ENCODE results near the gene POLR1E.

Gene POLR1E

DNA sequence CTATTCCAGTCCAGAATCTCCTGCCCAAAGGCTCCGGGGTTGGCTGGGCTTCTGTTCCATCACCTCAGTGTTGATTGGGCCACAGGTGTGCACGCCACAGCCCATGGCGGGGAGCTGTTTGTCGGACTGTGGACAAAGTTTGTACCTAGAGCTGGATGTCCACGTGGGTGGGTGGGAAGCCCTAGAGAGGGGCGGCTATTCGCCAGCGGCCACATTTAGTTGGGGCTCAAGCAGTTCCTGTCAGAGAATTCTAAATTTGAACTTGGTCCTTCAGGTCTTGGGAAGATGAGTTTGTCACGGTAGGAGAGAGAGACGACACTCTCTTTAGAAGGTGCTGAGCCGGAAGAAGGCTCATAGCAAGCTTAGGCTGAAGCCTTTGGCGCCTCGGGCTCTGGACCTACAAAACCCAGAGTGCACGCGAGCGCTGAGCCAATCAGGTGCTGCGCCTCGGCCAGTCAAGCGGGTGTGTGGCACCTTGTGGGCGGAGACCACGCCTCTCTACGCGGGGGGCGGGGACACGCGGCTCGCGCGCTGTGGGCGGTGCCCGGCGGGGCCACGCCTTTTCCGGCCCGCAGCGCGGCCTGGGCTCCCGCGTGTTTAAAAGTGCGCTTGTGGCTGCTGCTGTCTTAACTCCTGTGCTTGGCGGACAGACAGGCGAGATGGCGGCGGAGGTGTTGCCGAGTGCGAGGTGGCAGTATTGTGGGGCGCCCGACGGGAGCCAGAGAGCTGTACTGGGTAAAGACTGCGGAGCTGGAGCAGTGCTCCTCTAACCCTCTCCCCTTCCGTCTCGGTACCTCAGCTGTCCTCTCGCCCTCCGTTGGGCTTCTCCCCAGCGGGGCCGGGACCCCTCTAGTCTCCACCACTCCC lies at the start of gene POLR1E:
TSS of gene POLR1E (plus strand) at position 560 of the 867 bp plus-strand sequence. CDS start at position 660, 100 bp downstream.
- peak; percentile 67 to 95 for DNase-seq

- DNase-seq, result no peak
Measured at GRCh38 chr9:37436540-37436939, 49.2 kb upstream of the POLR1E start.

- no peak for DNase-seq
Measured at GRCh38 chr9:37437010-37437409, 48.7 kb upstream of the POLR1E start.

- peak in 1 of 2 experiments; percentile 34 for DNase-seq
Measured at GRCh38 chr9:37437621-37438020, 48.1 kb upstream of the POLR1E start.

- no peak for DNase-seq
Measured at GRCh38 chr9:37438359-37438758, 47.4 kb upstream of the POLR1E start.

DNA sequence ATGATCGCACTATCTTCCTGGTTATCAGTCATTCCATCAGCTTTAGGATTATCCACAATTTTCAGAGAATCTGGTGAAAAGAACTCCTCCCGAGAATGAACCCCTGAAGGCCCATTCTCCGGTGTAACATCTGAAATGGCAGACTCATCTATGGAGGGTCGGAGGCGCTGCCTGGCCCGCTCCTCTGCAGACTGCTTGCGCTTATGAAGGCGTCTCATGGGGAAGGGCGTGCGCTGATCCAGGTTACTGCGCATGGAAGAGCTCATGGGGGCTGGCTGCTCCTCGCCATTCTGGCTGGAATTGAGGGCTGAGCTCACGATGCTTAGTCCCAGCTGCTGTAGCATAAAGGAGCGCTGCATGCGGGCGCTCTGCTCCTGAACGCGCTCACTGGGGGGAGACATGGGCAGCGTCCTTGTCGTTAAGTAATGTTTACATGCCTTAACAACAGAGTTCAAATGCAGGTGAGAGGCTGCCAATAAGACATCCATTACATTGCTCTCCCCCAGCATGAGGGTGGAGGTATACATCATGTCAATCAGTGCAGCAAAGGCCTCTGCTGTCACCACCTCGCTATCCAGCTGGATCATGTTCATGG lies 43.9 kb upstream of the POLR1E start:
- no peak for DNase-seq

GRCh38 chr9:37442556-37442955 lies 43.2 kb upstream of the POLR1E start:
- DNase-seq, result no peak

DNA sequence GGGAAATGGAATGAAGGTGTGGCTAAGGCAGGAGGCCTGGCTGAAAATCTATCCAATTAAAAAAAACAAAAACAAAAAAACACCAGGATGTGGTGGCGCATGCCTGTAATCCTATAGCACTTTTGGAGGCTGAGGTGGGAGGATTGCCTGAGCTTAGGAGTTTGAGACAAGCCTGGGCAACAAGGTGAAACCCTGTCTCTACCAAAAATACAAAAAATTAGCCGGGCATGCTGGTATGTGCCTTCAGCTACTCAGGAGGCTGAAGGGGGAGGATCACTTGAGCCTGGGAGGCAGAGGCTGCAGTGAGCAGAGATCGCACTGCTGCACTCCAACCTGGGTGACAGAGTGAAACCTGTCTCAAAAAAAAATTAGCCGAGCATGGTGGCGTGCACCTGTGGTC lies 42.2 kb upstream of the POLR1E start:
- DNase-seq, result no peak

GRCh38 chr9:37444890-37445289 lies 40.9 kb upstream of the POLR1E start:
- DNase-seq, result no peak

GRCh38 chr9:37445832-37446231 lies 39.9 kb upstream of the POLR1E start:
- DNase-seq, result no peak

- no peak for DNase-seq
Measured at GRCh38 chr9:37446401-37446800, 39.3 kb upstream of the POLR1E start.

DNA sequence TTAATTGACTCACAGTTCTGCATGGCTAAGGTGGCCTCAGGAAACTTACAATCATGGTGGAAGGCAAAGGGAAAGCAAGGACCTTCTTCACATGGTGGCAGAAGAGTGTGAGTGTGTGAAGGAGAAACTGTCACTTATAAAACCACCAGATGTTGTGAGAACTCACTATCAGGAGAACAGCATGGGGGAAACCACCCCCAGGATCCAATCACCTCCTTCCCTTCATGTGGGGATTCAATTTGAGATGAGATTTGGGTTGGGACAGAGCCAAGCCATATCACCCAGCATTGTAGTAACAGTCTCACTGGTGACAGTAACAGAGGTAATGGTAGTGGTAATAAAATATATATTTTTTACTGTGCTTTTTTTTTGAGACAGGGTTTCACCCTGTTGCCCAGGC lies 38.6 kb upstream of the POLR1E start:
- no peak for DNase-seq

GRCh38 chr9:37449862-37450632 lies 35.7 kb upstream of the POLR1E start:
- DNase-seq, result no peak

DNA sequence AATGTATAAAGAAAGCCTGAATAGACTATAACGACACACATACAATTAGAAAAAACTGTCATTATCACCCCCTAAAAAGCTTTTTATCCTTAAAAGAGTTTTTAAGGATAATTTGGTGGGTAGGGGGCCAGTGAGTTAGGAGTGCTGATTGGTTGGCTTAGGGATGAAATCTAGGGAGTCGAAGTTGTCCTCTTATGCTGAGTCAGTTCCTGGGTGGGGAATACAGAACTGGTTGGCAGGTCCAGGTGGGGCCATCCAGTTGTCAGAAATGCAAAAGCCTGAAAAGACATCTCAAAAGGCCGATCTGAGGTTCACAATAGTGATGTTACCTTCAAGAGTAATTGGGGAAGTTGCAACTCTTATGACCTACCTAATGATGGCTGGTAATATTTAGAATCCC lies 34.1 kb upstream of the POLR1E start:
- no peak for DNase-seq

DNA sequence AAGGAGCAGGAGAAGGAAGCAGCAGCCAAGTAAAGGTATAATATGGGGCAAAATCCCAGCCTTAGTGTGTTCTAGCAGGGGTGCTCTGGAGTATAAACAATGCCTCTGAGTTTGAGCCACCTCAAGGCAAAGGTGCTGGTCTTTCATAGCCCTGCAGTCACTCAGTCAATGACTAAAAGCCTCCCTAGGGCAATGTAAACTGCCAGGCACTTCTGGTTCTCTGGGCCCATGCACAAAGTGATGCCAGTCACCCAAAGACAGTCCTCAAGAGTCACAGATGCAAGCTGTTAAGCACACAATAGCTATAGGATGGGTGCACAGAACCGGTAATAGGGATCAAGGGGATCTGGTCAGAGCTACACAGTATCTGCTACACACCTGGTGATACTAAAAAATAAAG lies 33.1 kb upstream of the POLR1E start:
- no peak for DNase-seq

DNA sequence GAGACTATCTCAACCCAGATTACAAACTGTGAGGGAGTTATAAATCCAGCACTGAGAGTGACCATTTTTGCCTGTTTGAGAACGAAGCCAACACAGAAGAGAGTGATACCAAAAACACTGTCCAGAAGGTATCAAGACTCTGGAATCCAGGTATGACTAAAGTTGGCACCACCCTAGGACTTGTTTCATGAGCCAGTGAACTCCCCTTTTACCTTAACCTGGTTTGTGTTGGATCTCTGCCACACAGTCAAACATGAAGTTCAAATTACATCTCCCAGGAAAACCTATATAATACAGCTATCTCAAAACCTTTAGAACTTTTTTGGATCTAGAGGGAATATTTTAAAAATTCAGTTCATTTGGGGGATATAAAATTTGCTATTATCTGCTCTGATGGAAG lies 31.9 kb upstream of the POLR1E start:
- no peak for DNase-seq

GRCh38 chr9:37454238-37454637 lies 31.5 kb upstream of the POLR1E start:
- DNase-seq, result no peak

- DNase-seq, result no peak
Measured at GRCh38 chr9:37455884-37456647, 29.7 kb upstream of the POLR1E start.

- no peak for DNase-seq
Measured at GRCh38 chr9:37456817-37457216, 28.9 kb upstream of the POLR1E start.

DNA sequence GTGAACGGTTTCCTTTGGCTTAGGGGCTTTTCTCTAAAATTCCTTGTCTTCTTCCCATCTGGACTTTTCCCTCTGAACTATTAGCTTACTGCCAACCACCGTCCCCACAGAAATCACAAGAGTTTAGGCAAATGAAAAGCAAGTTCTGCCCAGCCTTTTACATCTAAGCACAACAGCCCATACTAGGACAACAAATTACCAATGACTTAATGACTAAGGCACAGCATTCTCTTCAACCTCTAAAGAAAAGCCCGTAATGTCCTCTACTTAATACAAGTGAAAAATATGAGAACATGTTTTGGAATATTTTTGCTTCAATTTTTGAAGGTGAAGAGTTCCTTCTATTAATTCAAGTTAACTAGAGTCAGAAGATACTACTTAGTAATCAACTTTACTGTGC lies 21.7 kb upstream of the POLR1E start:
- no peak for DNase-seq

- peak; percentile 55 to 67 for DNase-seq
Measured at GRCh38 chr9:37464426-37465248, 21.1 kb upstream of the POLR1E start.
